RCC 7860 (cell line): ENCODE results near the gene DEF6.

Experiments used
- DNase-seq: peaks from one replicate; pipeline ENCODE4 v3.0.0-alpha.2; 2015; ENCODE audit warnings: low spot score
- FAIRE-seq: peaks from 2 replicates; lab custom pipeline; 2012; peaks lifted over from hg19 to GRCh38; lab: Jason Lieb, UNC

DEF6 gene

GRCh38 chr6:35370124-35370741 is 72.6 kb downstream of the DEF6 start:
- FAIRE-seq (peak; percentile 87), DNase-seq (peak; percentile 96)

- no peak for DNase-seq
These were observed 73.3 kb downstream of the DEF6 start for GRCh38 chr6:35370785-35371493.

More at GRCh38 chr6:35370785-35371493, 73.3 kb downstream of the DEF6 start:
- no peak for FAIRE-seq
